KOPT-K1 (cell line): ENCODE data around the gene LAPTM4A.

Experiments
- H3K27ac ChIP-seq: fragments of 200-600 bp; sonication (generic); 2 replicates; pipeline ENCODE4 v1.5.1; 2016; ENCODE audit warnings: antibody characterized with exemption, mild to moderate bottlenecking, low read depth, low read length; ENCODE audit not compliant: poor library complexity, severe bottlenecking
- H3K36me3 ChIP-seq: fragments of 200-600 bp; sonication (generic); 2 replicates; pipeline ENCODE4 v1.5.1; 2017; ENCODE audit warnings: antibody characterized with exemption, mild to moderate bottlenecking, low read length, moderate library complexity; ENCODE audit not compliant: insufficient read depth
- H3K9me3 ChIP-seq: fragments of 200-600 bp; sonication (generic); 2 replicates; pipeline ENCODE4 v1.5.1; 2017; ENCODE audit warnings: antibody characterized with exemption, low read length, mild to moderate bottlenecking; ENCODE audit not compliant: insufficient read depth, poor library complexity, severe bottlenecking

LAPTM4A gene

DNA sequence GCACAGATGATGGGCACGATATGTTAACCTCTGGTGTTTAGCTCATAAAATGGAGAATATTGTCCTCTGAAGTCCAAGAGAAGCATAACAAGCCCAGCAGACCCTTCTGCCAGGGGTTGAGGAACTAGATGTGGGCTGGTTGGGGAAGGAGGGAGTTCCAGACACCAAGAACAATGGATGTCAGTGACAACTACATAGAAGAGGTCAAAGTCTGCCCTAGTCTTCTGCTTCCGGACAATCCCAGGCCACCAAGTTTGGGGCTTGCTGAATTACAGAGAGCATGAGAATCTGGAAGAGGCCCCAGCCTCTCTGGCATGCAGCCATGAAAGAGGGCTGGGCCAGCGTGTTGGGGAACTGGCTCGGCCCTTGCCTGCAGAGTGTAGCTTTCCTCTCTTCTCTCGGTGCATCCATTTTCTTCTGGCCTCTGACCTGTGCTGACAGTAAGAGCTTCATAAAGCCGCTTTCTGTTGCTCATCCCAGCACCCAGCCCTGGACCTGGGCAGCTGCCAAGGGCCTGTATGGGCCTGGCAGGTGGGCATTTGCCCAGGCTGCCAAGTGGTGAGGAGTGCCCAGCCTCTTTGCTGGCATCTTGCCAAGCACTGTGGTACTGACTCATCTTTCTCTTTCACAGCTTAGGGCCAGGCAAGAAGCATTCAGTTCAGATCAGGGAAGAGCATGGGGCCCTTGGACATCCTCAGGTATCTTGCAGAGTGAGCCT lies 14.6 kb upstream of the LAPTM4A start:
- Histone ChIP-seq H3K27ac (no peak overlapping the region), H3K36me3 (no peaks in the 10 kb centered on the region)

DNA sequence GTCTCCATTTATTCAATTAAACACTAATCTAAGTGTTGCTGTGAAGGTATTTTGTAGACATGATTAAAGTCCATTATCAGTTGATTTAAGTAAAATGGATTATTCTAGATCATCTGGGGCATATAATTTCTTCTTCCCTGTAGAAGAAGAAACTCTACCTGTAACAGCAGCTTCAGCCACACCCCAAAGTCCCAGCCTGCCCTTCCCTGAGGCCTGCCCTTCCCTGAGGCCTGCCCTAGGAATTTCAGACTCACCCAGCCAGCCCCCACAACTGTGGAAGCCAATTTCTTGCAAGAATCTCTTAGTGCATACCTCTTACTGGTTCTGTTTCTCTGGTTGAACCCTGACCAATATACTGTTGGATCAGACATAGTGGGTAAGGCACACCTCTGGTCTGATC lies 13.4 kb upstream of the LAPTM4A start:
- H3K36me3 ChIP-seq, result no peaks in the 10 kb centered on the region
- no peak overlapping the region for H3K27ac ChIP-seq
- H3K9me3 ChIP-seq, result peaks cover 6% of the 10 kb centered on the region

More for the DNA sequence above, 14.6 kb upstream of the LAPTM4A start:
- H3K9me3 ChIP-seq, result peaks cover 3% of the 10 kb centered on the region

DNA sequence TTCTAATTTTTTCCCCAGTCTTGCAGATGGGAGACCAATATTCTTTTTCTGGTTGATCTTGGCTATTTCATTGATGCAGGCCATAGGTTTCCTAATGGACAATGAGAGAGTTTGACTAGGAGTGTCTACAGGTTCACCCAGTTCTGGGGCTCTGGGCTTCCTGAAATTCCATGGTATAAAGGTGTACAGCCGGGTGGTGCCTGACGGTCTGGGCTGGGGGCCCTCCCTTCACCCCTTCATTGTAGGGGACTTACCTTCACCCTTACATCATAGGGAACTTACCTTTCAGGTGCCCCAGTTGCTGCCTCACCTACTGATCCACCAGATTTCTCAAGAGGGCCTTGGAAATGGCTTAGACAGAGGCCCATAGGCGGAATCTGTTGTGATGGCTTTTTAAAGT lies 13.0 kb upstream of the LAPTM4A start:
- H3K36me3 ChIP-seq, result no peaks in the 10 kb centered on the region
- peaks cover 6% of the 10 kb centered on the region for H3K9me3 ChIP-seq
- H3K27ac ChIP-seq, result no peak overlapping the region

DNA sequence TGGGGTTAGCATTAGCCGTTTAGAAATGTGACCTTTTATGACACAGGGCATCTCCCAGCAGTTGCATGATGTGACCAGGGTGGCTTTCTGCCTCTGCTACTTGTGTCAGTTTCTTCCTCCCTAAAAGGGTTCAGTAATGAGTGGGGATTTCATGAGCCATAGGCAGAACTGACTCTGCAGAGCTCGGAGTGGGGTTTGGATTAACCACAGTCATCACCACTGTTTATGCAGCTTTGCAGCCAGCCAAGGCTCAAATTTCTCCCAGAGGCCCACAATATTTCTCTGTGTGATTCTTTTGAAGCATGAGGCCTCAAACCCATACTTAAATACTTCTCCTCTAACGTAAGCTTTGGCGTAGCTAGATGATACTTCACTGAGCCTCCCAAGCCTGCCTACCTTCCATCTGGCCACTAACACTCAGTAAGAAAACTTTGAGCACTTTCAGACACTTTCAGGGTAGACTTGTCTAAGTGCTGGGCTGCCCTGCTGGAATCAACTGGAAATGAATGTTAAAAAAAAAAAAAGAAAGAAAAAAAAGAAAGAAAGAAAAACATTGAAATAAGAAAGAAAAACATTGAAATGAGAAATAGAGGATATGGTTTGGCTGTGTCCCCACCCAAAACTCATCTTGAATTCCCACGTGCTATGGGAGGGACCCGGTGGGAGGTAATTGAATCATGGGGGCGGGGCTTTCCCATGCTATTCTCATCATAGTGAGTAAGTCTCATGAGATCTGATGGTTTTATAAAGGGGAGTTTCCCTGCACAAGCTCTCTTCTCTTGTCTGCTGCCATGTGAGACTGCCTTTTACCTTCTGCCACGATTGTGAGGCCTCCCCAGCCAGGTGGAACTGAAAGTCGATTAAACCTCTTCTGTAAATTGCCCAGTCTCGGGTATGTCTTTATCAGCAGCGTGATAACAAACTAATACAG lies 11.5 kb upstream of the LAPTM4A start:
- no peak overlapping the region for H3K27ac ChIP-seq

DNA sequence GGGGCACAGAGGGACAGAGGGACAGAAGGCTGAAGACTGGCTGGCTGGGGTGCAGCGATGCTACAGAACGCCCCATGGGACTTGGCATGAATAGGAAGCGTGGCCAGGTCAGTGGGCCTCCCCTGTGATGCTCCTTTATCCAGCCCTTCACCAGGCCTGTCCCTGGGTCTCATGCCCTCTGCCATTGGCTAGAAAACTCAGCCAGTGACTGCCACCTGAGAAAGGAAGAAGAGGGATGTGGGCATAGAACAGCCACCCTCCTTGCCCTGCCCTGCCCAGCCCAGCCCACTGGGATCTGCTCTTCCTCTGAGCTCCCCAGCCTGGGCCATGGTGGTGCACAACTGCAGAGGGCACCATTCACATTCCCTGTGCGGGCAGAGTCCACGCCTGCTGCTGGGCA lies 10.5 kb upstream of the LAPTM4A start:
- H3K9me3 ChIP-seq, result peaks cover 4% of the 10 kb centered on the region
- H3K36me3 ChIP-seq, result no peaks in the 10 kb centered on the region
- no peak overlapping the region for H3K27ac ChIP-seq

More for the DNA sequence above, 11.5 kb upstream of the LAPTM4A start:
- no peaks in the 10 kb centered on the region for H3K36me3 ChIP-seq
- peaks cover 6% of the 10 kb centered on the region for H3K9me3 ChIP-seq

DNA sequence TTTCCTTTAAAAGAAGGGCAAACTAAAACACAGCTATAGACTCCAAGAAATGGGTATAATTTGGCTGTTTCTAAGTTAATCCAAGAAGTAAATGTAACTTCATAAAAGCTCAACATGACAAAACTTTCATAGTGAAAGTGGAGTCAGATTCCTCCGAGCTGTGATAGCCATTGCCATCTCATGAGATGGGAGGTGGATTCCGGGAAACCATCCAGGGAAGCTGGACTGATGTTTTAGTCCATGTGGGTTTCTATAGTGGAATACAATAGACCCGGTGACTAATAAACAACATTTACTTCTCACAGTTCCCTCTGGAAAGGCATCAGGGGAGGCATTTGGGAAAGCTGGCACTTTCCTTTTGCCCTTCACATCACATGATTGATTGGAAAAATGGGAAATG lies 10.0 kb upstream of the LAPTM4A start:
- H3K36me3 ChIP-seq, result no peaks in the 10 kb centered on the region
- no peak overlapping the region for H3K27ac ChIP-seq
- peaks cover 8% of the 10 kb centered on the region for H3K9me3 ChIP-seq

DNA sequence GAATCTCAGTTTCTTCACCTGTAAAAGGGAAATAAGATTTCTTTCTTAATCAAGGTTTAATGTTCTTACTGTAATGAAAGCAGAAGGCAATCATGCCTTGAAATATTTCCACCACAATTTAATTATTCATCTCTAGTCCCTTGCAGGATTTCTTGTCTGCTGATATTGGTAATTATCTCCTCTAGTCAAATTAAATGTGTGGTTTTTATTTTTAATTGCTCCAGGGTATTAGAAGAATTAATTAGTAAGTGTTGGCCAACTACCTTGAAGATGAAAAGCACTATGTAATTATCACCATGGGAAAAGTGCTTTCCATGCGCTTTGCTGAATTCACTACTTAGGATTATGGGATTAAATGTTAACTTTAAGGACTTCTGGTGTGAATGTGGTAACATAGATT lies 8.7 kb upstream of the LAPTM4A start:
- Histone ChIP-seq H3K36me3 (no peaks in the 10 kb centered on the region), H3K9me3 (peaks cover 9% of the 10 kb centered on the region), H3K27ac (no peak overlapping the region)

DNA sequence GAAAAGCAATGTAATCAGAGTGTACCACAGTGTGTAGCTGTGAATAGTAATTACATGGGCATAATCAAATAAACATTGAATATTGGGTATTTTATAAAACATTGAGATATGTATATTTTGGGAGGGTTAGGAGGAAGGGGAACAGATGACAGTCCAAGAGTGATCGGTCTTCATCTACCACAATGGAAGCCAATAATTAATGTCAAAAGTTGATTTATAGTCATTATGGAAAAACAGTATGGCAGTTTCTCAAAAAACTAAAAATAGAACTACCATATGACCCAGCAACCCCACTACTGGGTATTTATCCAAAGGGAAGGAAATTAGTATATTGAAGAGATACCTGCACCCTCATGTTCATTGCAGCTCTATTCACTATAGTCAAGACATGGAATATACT lies 5.8 kb upstream of the LAPTM4A start:
- Histone ChIP-seq H3K36me3 (no peaks in the 10 kb centered on the region), H3K9me3 (peaks cover 9% of the 10 kb centered on the region), H3K27ac (no peak overlapping the region)

DNA sequence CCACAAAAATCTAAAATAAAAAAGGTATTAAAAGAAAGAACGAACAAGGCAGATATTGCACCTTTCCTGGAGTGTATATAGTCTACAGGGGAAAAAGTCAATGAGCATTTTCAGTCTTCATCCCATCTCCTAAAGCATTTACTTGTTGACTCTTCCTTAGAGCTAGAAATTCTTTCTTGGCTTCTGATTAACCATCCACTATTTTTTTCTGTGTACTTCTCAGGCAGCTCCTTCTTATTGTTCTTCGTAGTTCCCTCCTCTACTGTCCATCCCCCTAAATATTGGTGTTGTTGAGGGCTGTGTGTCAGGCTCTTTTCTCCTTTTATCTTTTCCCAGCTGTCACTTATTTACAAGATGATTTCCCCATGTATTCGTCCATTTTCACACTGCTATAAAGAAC lies 3.5 kb upstream of the LAPTM4A start:
- no peak overlapping the region for H3K27ac ChIP-seq
- H3K9me3 ChIP-seq, result peaks cover 6% of the 10 kb centered on the region

DNA sequence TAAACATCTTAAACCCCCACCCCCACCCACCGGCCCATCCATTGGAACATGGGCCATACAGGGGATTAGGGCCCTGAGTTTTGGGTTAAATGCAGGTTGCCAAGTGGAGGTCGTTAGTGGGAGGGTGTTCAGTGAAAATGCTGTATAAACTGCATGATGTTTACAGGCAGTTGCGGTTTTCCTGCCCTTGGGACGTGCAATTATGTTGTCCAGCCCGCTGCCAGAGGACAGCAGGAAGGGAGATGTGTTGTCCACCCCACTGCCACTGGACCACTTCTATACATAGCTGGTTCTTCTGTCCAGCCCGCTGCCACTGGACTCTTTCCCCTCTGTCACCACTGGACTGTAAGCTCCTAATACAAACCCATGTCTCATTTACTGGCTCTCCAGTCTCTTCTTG lies 2.7 kb upstream of the LAPTM4A start:
- H3K9me3 ChIP-seq, result peaks cover 6% of the 10 kb centered on the region
- H3K27ac ChIP-seq, result no peak overlapping the region
- H3K36me3 ChIP-seq, result no peaks in the 10 kb centered on the region

More for the DNA sequence above, 3.5 kb upstream of the LAPTM4A start:
- no peaks in the 10 kb centered on the region for H3K36me3 ChIP-seq

DNA sequence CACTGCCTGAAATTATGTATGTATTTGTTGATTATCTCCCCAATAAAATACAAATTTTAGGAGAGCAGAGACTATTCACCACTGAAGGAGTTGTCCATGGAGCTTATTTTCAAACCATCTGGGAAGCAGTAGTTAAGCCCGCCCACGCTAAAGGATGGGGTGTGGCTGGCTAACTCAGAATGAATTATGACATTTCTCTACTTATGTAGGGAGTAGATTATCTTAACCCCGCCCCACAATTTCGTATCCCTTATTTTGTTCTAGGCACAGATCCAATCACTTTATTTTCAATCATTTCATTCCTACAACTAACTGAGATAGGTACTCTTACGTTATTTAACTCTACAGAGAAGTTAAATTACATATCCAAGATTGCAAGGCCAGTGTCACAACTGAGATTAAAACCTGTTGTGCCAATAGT lies 1.4 kb upstream of the LAPTM4A start:
- Histone ChIP-seq H3K36me3 (no peaks in the 10 kb centered on the region), H3K27ac (no peak overlapping the region), H3K9me3 (peaks cover 6% of the 10 kb centered on the region)

DNA sequence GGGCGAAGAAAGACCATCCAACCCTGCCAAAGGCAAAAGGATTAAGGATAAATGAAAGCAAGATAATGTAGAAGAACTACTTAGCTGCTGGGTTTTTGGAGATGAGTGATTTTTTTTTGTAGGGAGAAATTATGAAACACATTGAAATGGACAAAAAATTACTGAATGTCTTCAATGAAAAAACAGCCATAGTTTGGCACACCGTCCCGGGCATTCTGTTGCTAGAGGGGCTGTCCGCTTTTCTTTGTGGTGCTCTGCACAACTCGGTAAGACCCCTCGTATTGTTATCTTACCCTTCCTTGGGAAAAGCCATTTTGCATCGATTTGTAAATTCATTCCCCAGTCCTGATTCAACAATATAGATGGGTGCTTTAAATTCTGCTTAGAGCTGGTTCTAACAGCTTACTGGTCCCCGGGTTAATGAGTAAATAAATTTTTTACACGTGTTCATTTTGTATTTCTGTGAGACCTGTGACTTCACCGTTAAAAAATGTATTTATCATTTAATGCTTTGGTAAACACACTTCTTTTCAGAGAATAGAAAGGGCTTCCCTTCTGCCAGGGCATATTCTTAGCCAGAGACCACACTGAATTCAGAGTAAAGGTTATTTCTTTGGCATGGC lies 912 bp upstream of the LAPTM4A start:
- no peaks in the 10 kb centered on the region for H3K36me3 ChIP-seq
- H3K9me3 ChIP-seq, result peaks cover 6% of the 10 kb centered on the region
- peak overlapping the region; percentile 86 for H3K27ac ChIP-seq

DNA sequence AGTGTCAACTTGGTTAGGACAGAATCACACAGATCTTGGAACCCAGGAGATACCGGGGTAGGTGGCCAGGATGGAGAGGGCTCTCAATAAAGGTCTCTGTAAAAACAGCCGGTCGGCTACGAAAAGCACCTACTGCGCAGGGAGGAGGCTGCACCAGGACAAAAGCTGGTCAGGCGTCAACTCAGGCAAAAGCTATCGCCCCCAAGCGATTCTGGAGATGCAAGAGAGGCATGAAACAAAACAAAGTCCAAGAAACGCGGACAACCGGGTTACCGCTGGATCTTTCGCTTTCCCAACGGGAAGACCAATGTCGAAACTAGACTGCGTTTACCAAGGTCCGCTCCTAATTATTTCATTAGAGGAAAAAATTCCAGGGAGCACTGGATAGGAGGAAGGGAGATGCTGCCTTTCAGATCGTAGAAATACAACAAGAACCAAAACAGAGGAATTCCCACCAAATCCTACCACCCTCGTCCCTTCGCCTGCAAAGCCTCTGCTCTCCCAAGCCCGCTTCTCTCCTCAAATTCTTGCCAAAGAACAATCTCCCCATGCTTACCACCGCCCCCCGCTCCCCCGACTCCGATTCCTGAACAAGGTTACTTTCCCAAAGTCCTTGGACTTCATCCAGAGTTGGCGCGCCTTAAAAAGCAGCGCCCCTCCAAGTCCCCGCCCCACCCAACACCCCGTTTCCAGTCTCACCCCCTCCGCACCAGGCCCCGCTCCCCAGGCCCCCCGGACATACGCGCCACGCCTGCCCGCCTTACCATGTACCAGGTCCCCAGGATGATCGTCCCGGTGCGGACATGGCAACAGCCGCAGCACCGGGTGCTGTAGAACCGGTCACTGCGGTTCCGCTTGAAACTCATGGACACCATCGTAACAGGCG lies 539 bp downstream of the LAPTM4A start:
- Histone ChIP-seq H3K36me3 (no peaks in the 10 kb centered on the region), H3K27ac (peak overlapping the region; percentile 86), H3K9me3 (no peaks in the 10 kb centered on the region)

DNA sequence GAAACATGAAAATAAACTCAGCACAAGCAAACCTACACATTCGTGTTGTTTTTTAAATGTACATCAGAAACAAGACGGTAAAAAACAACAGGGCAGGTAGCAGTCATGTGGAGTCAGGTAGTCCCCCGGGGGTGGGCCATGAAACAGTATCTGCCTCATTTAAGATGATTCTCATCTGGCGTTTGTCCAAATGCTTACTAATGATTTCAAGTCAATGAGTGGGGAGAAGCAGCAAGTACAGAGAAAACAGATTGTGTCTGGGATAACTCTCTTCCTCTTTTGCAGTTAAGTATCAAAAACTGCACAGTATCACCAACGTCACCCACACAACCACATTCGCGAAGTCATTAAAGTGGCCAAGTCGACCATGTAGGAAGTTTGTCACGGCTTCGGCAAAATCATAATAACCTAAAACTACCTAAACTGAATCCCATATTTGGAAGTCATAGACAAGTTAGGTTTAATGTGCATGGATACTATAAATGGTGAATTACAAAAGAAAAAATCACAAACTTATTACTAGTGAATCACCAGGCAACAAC lies 1.3 kb downstream of the LAPTM4A start:
- Histone ChIP-seq H3K9me3 (no peaks in the 10 kb centered on the region), H3K27ac (peak overlapping the region; percentile 86), H3K36me3 (no peaks in the 10 kb centered on the region)
